ENCODE data around the gene PYCR2.
A peak's percentile ranks its signal among the peaks of the same experiment; 100 is the strongest.

The PYCR2 gene

GRCh38 chr1:225878282-225878681, 45.8 kb downstream of the PYCR2 start:
- H3K4me3 ChIP-seq (ENCODE audit: low read depth, low read length), result no peak overlapping the region
- TF ChIP-seq MYC (IDR thresholded peaks at IDR 0.05; ENCODE audit: low read depth, low read length) (no peak), POLR2A (IDR thresholded peaks at IDR 0.05; ENCODE audit: extremely low read depth, insufficient read length) (no peak)
- TF ChIP-seq, protein P1, sequence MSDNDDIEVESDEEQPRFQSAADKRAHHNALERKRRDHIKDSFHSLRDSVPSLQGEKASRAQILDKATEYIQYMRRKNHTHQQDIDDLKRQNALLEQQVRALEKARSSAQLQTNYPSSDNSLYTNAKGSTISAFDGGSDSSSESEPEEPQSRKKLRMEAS (IDR thresholded peaks at IDR 0.05; ENCODE audit: low read depth, low read length), result no peak
- TF ChIP-seq, protein P2, sequence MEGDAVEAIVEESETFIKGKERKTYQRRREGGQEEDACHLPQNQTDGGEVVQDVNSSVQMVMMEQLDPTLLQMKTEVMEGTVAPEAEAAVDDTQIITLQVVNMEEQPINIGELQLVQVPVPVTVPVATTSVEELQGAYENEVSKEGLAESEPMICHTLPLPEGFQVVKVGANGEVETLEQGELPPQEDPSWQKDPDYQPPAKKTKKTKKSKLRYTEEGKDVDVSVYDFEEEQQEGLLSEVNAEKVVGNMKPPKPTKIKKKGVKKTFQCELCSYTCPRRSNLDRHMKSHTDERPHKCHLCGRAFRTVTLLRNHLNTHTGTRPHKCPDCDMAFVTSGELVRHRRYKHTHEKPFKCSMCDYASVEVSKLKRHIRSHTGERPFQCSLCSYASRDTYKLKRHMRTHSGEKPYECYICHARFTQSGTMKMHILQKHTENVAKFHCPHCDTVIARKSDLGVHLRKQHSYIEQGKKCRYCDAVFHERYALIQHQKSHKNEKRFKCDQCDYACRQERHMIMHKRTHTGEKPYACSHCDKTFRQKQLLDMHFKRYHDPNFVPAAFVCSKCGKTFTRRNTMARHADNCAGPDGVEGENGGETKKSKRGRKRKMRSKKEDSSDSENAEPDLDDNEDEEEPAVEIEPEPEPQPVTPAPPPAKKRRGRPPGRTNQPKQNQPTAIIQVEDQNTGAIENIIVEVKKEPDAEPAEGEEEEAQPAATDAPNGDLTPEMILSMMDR (IDR thresholded peaks at IDR 0.05; ENCODE audit: low read depth, low read length), result no peak
- DNase-seq (ENCODE audit: low read depth), result no peak

- TF ChIP-seq, protein P1 (IDR thresholded peaks at IDR 0.05; ENCODE audit: low read depth, low read length), result no peak
- TF ChIP-seq, protein P2 (IDR thresholded peaks at IDR 0.05; ENCODE audit: low read depth, low read length), result peak; percentile 65
- no peak overlapping the region for H3K4me3 ChIP-seq (ENCODE audit: low read depth, low read length)
- DNase-seq (ENCODE audit: low read depth), result peak; percentile 57
Observed at GRCh38 chr1:225877580-225877979, 46.5 kb downstream of the PYCR2 start.

DNA sequence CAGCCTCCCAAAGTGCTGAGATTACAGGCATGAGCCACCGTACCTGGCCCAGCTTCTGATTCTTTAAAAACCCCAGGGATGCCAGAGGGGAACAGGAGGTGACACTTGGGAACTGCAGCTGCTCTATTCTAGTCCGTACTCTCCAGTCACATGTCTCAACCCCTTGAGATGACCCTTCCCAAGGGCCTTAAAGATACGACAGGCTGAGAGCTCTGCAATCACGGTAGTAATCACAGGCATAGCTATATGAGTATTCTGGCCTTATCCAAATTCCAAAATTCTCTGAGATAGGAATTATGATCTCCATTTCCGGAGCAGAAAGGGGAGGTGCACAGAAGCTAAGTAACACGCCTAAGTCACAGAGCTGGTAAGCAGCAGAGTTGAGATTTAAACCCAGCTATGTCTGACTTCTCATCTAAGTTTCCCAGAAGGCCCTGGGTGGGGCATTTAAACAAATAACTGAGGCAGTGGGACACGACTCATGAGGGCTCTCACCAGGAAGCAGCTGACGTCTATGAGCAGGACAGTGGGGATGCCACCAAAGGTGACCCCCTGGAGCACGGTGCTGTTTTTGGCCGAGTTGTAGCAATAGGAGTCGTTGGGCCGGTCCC, 47.0 kb downstream of the PYCR2 start:
- TF ChIP-seq, protein P1 (IDR thresholded peaks at IDR 0.05; ENCODE audit: low read depth, low read length), result no peak
- TF ChIP-seq POLR2A (IDR thresholded peaks at IDR 0.05; ENCODE audit: extremely low read depth, insufficient read length), result no peak
- TF ChIP-seq MYC (IDR thresholded peaks at IDR 0.05; ENCODE audit: low read depth, low read length), result no peak
- TF ChIP-seq, protein P2 (IDR thresholded peaks at IDR 0.05; ENCODE audit: low read depth, low read length), result no peak
- no peak overlapping the region for H3K4me3 ChIP-seq (ENCODE audit: low read depth, low read length)
- DNase-seq (ENCODE audit: low read depth), result no peak

GRCh38 chr1:225875044-225875815, 48.8 kb downstream of the PYCR2 start:
- DNase-seq (ENCODE audit: low read depth), result no peak
- no peak overlapping the region for H3K4me3 ChIP-seq (ENCODE audit: low read depth, low read length)
- TF ChIP-seq, protein P2 (IDR thresholded peaks at IDR 0.05; ENCODE audit: low read depth, low read length), result no peak
- TF ChIP-seq POLR2A (IDR thresholded peaks at IDR 0.05; ENCODE audit: extremely low read depth, insufficient read length) (no peak), MYC (IDR thresholded peaks at IDR 0.05; ENCODE audit: low read depth, low read length) (no peak)
- TF ChIP-seq, protein P1 (IDR thresholded peaks at IDR 0.05; ENCODE audit: low read depth, low read length), result no peak

DNA sequence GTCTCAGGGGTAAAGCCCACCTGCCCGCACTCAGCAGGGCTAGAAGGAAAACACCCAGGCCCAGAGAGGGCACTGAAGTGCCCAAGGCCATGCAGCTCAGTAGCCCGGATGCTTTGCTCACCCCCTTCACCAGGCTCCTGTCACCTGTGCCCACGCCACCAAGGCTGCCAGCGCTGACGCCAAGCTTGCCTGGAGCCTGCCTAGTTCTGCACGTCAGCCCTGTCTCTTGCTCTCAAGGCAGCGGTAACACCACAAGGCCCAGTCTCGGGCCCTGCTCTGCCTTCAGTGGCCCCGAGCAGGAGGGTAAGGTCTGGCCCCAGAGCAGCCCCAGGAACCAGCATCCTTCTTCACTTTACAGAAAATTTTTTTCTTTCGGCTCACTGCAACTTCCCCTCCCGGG, 49.6 kb downstream of the PYCR2 start:
- no peak for DNase-seq (ENCODE audit: low read depth)
- TF ChIP-seq MYC (IDR thresholded peaks at IDR 0.05; ENCODE audit: low read depth, low read length) (no peak), POLR2A (IDR thresholded peaks at IDR 0.05; ENCODE audit: extremely low read depth, insufficient read length) (no peak)
- TF ChIP-seq, protein P1 (IDR thresholded peaks at IDR 0.05; ENCODE audit: low read depth, low read length), result no peak
- TF ChIP-seq, protein P2 (IDR thresholded peaks at IDR 0.05; ENCODE audit: low read depth, low read length), result no peak
- no peak overlapping the region for H3K4me3 ChIP-seq (ENCODE audit: low read depth, low read length)

Data from NB4 (cell line).